GM23338 (cell line): ENCODE results near the gene AJUBA. TPM values are rescaled to one million over a fixed set of nuclear protein-coding genes. Genes with fewer than 3 reads are reported as not detected.

ENCODE experiments used
- polyA plus RNA-seq: library from polyadenylated mRNA; unstranded; fragments of >200 nt; fragmentation: Nextera tagmentation; extraction: Ambion mirVana; gene quantifications from 2 replicates; pipeline ENCODE4 v1.2.1, GENCODE V29; 2016
- total RNA-seq: library from RNA; depleted of rRNA; stranded (reverse); fragments of >200 nt; shearing (Covaris generic); gene quantifications from 2 replicates; pipeline ENCODE4 v1.2.3, GENCODE V29; 2014; rRNA removed

The AJUBA gene
- total and polyA plus RNA-seq, 2 experiments from 2014 or later = 11.8 to 55.9 TPM

Other genes with a start within 250 kb of the AJUBA start
- 89.9 and 91.7 TPM in 2 replicates for gene OXA1L, start 215.9 kb downstream of the AJUBA start, total RNA-seq
- gene OXA1L, start 215.9 kb downstream of the AJUBA start, polyA plus RNA-seq = 57.6 and 61.7 TPM in 2 replicates
- 3.6 and 6.1 TPM in 2 replicates for gene SLC7A7, start 167.1 kb downstream of the AJUBA start, total RNA-seq
- 2.7 and 4.1 TPM in 2 replicates for gene SLC7A7, start 167.1 kb downstream of the AJUBA start, polyA plus RNA-seq
- gene MRPL52, start 152.7 kb downstream of the AJUBA start, total RNA-seq = 131 and 138 TPM in 2 replicates
- 617 and 691 TPM in 2 replicates for gene MRPL52, start 152.7 kb downstream of the AJUBA start, polyA plus RNA-seq
- 48.9 and 56.4 TPM in 2 replicates for gene MMP14, start 146.0 kb downstream of the AJUBA start, total RNA-seq
- 6.5 and 7.0 TPM in 2 replicates for gene MMP14, start 146.0 kb downstream of the AJUBA start, polyA plus RNA-seq
- gene LRP10, start 110.8 kb downstream of the AJUBA start, total RNA-seq = 16.5 and 18.1 TPM in 2 replicates
- 5.4 and 6.4 TPM in 2 replicates for gene LRP10, start 110.8 kb downstream of the AJUBA start, polyA plus RNA-seq
- gene REM2, start 99.3 kb downstream of the AJUBA start, total RNA-seq = 0.31 and 1.2 TPM in 2 replicates
- 2.9 and 3.0 TPM in 2 replicates for gene REM2, start 99.3 kb downstream of the AJUBA start, polyA plus RNA-seq
- 52.8 and 1,081 TPM in 2 replicates for gene RBM23, start 63.4 kb downstream of the AJUBA start, total RNA-seq
- 14.4 and 15.2 TPM in 2 replicates for gene RBM23, start 63.4 kb downstream of the AJUBA start, polyA plus RNA-seq
- gene PRMT5, start 53.2 kb downstream of the AJUBA start, total RNA-seq = 123 and 124 TPM in 2 replicates
- 68.8 and 74.5 TPM in 2 replicates for gene PRMT5, start 53.2 kb downstream of the AJUBA start, polyA plus RNA-seq
- 60.4 and 85.3 TPM in 2 replicates for gene HAUS4, start 25.5 kb downstream of the AJUBA start, total RNA-seq
- gene HAUS4, start 25.5 kb downstream of the AJUBA start, polyA plus RNA-seq = 20.8 and 24.6 TPM in 2 replicates
- gene C14orf93, start 27.6 kb upstream of the AJUBA start, total RNA-seq = 11.7 and 12.4 TPM in 2 replicates
- 3.5 and 4.1 TPM in 2 replicates for gene C14orf93, start 27.6 kb upstream of the AJUBA start, polyA plus RNA-seq
- 229 and 265 TPM in 2 replicates for gene PSMB5, start 52.3 kb upstream of the AJUBA start, total RNA-seq
- 341 and 367 TPM in 2 replicates for gene PSMB5, start 52.3 kb upstream of the AJUBA start, polyA plus RNA-seq
- gene PSMB11, start 59.7 kb upstream of the AJUBA start, total RNA-seq = 0.07 and 0.19 TPM in 2 replicates
- gene PSMB11, start 59.7 kb upstream of the AJUBA start, polyA plus RNA-seq = not detected in 2 replicates
- 16.9 and 17.8 TPM in 2 replicates for gene CDH24, start 75.0 kb upstream of the AJUBA start, total RNA-seq
- gene CDH24, start 75.0 kb upstream of the AJUBA start, polyA plus RNA-seq = 4.4 and 6.2 TPM in 2 replicates
- gene ACIN1, start 112.6 kb upstream of the AJUBA start, total RNA-seq = 169 and 172 TPM in 2 replicates
- 73.6 and 76.1 TPM in 2 replicates for gene ACIN1, start 112.6 kb upstream of the AJUBA start, polyA plus RNA-seq
- gene C14orf119, start 113.0 kb upstream of the AJUBA start, total RNA-seq = 49.4 and 57.4 TPM in 2 replicates
- gene C14orf119, start 113.0 kb upstream of the AJUBA start, polyA plus RNA-seq = 114 and 118 TPM in 2 replicates
- gene CIROP, start 122.4 kb upstream of the AJUBA start, total RNA-seq = not detected in 2 replicates
- gene CIROP, start 122.4 kb upstream of the AJUBA start, polyA plus RNA-seq = not detected in 2 replicates
- not detected in 2 replicates for gene CEBPE, start 136.7 kb upstream of the AJUBA start, total RNA-seq
- not detected in 2 replicates for gene CEBPE, start 136.7 kb upstream of the AJUBA start, polyA plus RNA-seq
- gene SLC7A8, start 201.1 kb upstream of the AJUBA start, total RNA-seq = 105 and 117 TPM in 2 replicates
- gene SLC7A8, start 201.1 kb upstream of the AJUBA start, polyA plus RNA-seq = 122 and 124 TPM in 2 replicates